Esophagus squamous epithelium (tissue), 4 donors: ENCODE data around the gene SAMD3.

Source experiments
- POLR2A ChIP-seq, 4 donors: fragments of 450-650 bp; IDR thresholded peaks; one replicate each; pipeline ENCODE4 v1.6.1; 2017; ENCODE audit warnings: antibody characterized with exemption in 4 of 4, mild to moderate bottlenecking in 4 of 4, moderate library complexity in 3 of 4
- TF ChIP-seq, protein P1 (sequence below), 6 experiments: fragments of 450-650 bp in 4 of 6; fragments of 200-600 bp in 2 of 6; sonication (generic) in 2 of 6; IDR thresholded peaks; one replicate each; pipeline ENCODE4 v1.5.1; 2016 to 2019; ENCODE audit warnings: antibody characterized with exemption in 6 of 6, mild to moderate bottlenecking in 4 of 6, moderate library complexity in 4 of 6

DNA sequence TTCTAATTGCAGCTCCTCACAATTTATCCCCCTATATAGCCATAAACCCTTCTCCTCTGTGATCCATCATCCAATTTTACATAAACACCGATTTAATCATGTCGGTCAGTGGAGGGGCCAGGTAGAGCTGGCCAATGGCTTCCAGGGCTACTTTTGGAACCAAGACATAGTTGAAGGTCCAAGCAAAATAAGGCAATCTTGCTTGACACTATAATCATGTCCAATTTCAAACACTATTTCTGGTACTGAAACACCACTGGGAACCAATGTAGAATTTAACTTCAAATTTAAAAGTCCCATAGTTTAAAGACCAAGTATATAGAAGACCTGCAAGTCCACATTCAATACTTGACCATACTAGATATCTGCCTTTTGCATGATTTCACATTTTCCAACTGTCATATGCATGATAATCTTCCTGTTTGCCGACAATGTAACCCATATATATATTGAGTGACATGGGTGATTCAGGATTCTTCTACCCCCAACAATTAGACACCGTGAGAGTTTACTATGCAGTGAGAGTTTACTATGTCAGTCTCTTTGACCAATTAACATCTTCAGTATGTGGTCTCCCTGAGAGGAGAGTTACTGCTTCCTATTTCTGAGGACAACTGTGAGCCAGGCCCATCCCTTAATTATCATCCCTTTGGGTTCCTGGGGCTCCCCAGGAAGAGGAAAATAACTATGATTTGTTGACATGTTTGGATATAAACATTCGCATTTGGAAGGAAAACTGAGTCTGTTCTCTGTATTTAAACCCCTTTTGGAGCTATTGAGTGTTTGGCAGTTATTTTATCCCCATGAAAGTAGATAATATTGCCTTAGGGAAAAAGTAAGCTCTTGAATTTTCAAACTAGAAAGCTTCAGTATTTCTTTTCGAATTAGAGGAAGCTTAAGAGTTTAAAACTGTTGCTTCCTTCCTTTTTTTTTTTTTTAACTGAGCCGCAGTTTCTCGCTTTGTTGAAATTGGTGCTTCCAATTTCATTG, 31.8 kb downstream of the SAMD3 start:
- TF ChIP-seq, protein P1, sequence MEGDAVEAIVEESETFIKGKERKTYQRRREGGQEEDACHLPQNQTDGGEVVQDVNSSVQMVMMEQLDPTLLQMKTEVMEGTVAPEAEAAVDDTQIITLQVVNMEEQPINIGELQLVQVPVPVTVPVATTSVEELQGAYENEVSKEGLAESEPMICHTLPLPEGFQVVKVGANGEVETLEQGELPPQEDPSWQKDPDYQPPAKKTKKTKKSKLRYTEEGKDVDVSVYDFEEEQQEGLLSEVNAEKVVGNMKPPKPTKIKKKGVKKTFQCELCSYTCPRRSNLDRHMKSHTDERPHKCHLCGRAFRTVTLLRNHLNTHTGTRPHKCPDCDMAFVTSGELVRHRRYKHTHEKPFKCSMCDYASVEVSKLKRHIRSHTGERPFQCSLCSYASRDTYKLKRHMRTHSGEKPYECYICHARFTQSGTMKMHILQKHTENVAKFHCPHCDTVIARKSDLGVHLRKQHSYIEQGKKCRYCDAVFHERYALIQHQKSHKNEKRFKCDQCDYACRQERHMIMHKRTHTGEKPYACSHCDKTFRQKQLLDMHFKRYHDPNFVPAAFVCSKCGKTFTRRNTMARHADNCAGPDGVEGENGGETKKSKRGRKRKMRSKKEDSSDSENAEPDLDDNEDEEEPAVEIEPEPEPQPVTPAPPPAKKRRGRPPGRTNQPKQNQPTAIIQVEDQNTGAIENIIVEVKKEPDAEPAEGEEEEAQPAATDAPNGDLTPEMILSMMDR (IDR thresholded peaks at IDR 0.05), result no peak
- TF ChIP-seq POLR2A (IDR thresholded peaks at IDR 0.05), result no peak
